ENCODE results near the gene CEACAM7. TPM values are rescaled to one million over a fixed set of nuclear protein-coding genes. Genes with fewer than 3 reads are reported as not detected.

The CEACAM7 gene
- total and polyA plus RNA-seq, 10 of the 15 experiments (the other 5 are each of a cell fraction or from before 2014, with no cell fraction given) = not detected

DNA sequence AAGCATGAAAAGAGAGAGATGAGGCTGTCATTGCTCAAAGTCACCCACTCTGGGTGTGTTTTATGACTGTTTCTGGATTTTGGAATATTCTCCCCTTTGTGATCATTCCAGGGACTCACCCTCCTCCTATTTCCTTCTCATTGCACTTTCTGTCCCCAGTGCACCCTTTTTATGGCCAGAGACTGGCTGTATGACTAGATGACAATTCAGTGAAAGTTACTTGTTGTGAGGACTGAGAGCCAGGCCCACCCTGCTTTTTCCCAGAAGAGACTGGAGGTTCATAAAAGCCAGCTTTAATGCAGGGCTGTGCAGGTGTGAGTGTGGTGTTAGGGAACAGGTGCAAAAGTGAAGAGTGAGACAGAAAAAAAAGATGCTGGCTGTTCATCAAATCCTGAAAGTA, 17.3 kb downstream of the CEACAM7 start:
- ChIA-PET RAD21 (ENCODE audit: unreplicated experiment) (no interaction called here), SMC1A (ENCODE audit: uncharacterized antibody, unreplicated experiment) (interaction anchor here (0.5 to 1.3 kb wide), 2 partner anchors 82 to 733 kb away, joined by 3 read pairs; no protein-coding TSS in a partner anchor), CTCF (no interaction called here), POLR2A (no interaction called here)
- H2AFZ ChIP-seq (ENCODE audit: control insufficient read depth, low read depth, low read length) = no peak overlapping the region
- no peak overlapping the region for H3K27ac ChIP-seq (ENCODE audit: control insufficient read depth, insufficient read depth)
- H3K4me3 ChIP-seq = no peak overlapping the region
- no peaks in the 10 kb centered on the region for H3K4me1 ChIP-seq (ENCODE audit: control insufficient read depth, insufficient read depth, low read length)
- no peaks in the 10 kb centered on the region for H4K20me1 ChIP-seq (ENCODE audit: control insufficient read depth, insufficient read depth)
- H3K4me2 ChIP-seq (ENCODE audit: control insufficient read depth, insufficient read depth) = no peak overlapping the region
- intact Hi-C loops (cut with micrococcal nuclease; ENCODE audit: unreplicated experiment) (no loop called here), in situ Hi-C loops (cut with MboI) (no loop called here)
- H3K36me3 ChIP-seq (ENCODE audit: control insufficient read depth in 2 of 2, insufficient read depth in 2 of 2, low read length in 1 of 2) = no peaks in the 10 kb centered on the region
- H3K79me2 ChIP-seq (ENCODE audit: control insufficient read depth, insufficient read depth, low read length) = no peaks in the 10 kb centered on the region
- ATAC-seq (no peak), DNase-seq (ENCODE audit: low read depth, low spot score) (no peak), FAIRE-seq (no peak)
- H3K9me3 ChIP-seq (replicated peaks; ENCODE audit: control insufficient read depth, insufficient read depth, low read length) = peaks cover 5% of the 10 kb centered on the region; the same call in 1 of the 3 replicates
- no peak overlapping the region for H3K9ac ChIP-seq (ENCODE audit: control insufficient read depth, insufficient read depth, low read length)
- peaks cover 0 to 3% of the 10 kb centered on the region in 2 experiments; a peak in 2 of 4 replicates for H3K27me3 ChIP-seq (replicated peaks in 1 of 2; ENCODE audit: control insufficient read depth in 2 of 2, insufficient read depth in 2 of 2, low read length in 1 of 2)
- BruUV-seq (replicated peaks) = no TSS peak
- TF ChIP-seq MTA3 (IDR thresholded peaks at IDR 0.05; ENCODE audit: borderline replicate concordance, low read length) (no peak), CHD2 (IDR thresholded peaks at IDR 0.05; ENCODE audit: borderline replicate concordance, low read depth, low read length) (no peak), NR2C2 (IDR thresholded peaks at IDR 0.05; ENCODE audit: borderline replicate concordance, control insufficient read depth, insufficient read length, low read depth) (no peak), EP300 (IDR thresholded peaks at IDR 0.05; ENCODE audit: borderline replicate concordance in 1 of 2, control insufficient read depth in 1 of 2, low read depth in 2 of 2, low read length in 2 of 2) (no peak), YY1 (IDR thresholded peaks at IDR 0.05; ENCODE audit: low read depth, low read length) (no peak), NFYB (IDR thresholded peaks at IDR 0.05; ENCODE audit: insufficient read depth, low read depth, low read length) (no peak), STAT3 (IDR thresholded peaks at IDR 0.05; ENCODE audit: low read depth, low read length) (no peak), RBBP5 (conservative IDR thresholded peaks at IDR 0.05) (no peak), DPF2 (IDR thresholded peaks at IDR 0.05) (no peak), SRF (IDR thresholded peaks at IDR 0.05; ENCODE audit: low read depth in 2 of 2, low read length in 2 of 2) (no peak)
- TF ChIP-seq, protein P1, sequence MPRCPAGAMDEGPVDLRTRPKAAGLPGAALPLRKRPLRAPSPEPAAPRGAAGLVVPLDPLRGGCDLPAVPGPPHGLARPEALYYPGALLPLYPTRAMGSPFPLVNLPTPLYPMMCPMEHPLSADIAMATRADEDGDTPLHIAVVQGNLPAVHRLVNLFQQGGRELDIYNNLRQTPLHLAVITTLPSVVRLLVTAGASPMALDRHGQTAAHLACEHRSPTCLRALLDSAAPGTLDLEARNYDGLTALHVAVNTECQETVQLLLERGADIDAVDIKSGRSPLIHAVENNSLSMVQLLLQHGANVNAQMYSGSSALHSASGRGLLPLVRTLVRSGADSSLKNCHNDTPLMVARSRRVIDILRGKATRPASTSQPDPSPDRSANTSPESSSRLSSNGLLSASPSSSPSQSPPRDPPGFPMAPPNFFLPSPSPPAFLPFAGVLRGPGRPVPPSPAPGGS (IDR thresholded peaks at IDR 0.05; ENCODE audit: borderline replicate concordance, insufficient read depth, low read depth, low read length, poor library complexity, severe bottlenecking) = no peak
- TF ChIP-seq, protein P2, sequence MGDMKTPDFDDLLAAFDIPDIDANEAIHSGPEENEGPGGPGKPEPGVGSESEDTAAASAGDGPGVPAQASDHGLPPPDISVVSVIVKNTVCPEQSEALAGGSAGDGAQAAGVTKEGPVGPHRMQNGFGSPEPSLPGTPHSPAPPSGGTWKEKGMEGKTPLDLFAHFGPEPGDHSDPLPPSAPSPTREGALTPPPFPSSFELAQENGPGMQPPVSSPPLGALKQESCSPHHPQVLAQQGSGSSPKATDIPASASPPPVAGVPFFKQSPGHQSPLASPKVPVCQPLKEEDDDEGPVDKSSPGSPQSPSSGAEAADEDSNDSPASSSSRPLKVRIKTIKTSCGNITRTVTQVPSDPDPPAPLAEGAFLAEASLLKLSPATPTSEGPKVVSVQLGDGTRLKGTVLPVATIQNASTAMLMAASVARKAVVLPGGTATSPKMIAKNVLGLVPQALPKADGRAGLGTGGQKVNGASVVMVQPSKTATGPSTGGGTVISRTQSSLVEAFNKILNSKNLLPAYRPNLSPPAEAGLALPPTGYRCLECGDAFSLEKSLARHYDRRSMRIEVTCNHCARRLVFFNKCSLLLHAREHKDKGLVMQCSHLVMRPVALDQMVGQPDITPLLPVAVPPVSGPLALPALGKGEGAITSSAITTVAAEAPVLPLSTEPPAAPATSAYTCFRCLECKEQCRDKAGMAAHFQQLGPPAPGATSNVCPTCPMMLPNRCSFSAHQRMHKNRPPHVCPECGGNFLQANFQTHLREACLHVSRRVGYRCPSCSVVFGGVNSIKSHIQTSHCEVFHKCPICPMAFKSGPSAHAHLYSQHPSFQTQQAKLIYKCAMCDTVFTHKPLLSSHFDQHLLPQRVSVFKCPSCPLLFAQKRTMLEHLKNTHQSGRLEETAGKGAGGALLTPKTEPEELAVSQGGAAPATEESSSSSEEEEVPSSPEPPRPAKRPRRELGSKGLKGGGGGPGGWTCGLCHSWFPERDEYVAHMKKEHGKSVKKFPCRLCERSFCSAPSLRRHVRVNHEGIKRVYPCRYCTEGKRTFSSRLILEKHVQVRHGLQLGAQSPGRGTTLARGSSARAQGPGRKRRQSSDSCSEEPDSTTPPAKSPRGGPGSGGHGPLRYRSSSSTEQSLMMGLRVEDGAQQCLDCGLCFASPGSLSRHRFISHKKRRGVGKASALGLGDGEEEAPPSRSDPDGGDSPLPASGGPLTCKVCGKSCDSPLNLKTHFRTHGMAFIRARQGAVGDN (IDR thresholded peaks at IDR 0.05) = no peak
- TF ChIP-seq, protein P3, sequence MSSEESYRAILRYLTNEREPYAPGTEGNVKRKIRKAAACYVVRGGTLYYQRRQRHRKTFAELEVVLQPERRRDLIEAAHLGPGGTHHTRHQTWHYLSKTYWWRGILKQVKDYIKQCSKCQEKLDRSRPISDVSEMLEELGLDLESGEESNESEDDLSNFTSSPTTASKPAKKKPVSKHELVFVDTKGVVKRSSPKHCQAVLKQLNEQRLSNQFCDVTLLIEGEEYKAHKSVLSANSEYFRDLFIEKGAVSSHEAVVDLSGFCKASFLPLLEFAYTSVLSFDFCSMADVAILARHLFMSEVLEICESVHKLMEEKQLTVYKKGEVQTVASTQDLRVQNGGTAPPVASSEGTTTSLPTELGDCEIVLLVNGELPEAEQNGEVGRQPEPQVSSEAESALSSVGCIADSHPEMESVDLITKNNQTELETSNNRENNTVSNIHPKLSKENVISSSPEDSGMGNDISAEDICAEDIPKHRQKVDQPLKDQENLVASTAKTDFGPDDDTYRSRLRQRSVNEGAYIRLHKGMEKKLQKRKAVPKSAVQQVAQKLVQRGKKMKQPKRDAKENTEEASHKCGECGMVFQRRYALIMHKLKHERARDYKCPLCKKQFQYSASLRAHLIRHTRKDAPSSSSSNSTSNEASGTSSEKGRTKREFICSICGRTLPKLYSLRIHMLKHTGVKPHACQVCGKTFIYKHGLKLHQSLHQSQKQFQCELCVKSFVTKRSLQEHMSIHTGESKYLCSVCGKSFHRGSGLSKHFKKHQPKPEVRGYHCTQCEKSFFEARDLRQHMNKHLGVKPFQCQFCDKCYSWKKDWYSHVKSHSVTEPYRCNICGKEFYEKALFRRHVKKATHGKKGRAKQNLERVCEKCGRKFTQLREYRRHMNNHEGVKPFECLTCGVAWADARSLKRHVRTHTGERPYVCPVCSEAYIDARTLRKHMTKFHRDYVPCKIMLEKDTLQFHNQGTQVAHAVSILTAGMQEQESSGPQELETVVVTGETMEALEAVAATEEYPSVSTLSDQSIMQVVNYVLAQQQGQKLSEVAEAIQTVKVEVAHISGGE (CRISPR knock-in tag; IDR thresholded peaks at IDR 0.05) = no peak
- TF ChIP-seq, protein P4, sequence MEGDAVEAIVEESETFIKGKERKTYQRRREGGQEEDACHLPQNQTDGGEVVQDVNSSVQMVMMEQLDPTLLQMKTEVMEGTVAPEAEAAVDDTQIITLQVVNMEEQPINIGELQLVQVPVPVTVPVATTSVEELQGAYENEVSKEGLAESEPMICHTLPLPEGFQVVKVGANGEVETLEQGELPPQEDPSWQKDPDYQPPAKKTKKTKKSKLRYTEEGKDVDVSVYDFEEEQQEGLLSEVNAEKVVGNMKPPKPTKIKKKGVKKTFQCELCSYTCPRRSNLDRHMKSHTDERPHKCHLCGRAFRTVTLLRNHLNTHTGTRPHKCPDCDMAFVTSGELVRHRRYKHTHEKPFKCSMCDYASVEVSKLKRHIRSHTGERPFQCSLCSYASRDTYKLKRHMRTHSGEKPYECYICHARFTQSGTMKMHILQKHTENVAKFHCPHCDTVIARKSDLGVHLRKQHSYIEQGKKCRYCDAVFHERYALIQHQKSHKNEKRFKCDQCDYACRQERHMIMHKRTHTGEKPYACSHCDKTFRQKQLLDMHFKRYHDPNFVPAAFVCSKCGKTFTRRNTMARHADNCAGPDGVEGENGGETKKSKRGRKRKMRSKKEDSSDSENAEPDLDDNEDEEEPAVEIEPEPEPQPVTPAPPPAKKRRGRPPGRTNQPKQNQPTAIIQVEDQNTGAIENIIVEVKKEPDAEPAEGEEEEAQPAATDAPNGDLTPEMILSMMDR (IDR thresholded peaks at IDR 0.05 in 2 of 3, conservative IDR thresholded peaks at IDR 0.05 in 1 of 3; ENCODE audit: control insufficient read depth in 2 of 3, extremely low read depth in 1 of 3, insufficient read depth in 1 of 3, low read depth in 3 of 3, low read length in 3 of 3) = no peak
